H54 (cell line): Measurements from ENCODE around the gene C10orf90.

Experiments used
- DNase-seq: peaks from one replicate; pipeline ENCODE4 v3.0.0; 2011; ENCODE audit warnings: low spot score, mixed read lengths; ENCODE audit not compliant: insufficient read length
- FAIRE-seq: peaks from 3 replicates; lab custom pipeline; 2011; peaks lifted over from hg19 to GRCh38; lab: Jason Lieb, UNC
- POLR2A ChIP-seq: IDR thresholded peaks from 2 replicates; pipeline ENCODE4 v1.6.1; 2011; ENCODE audit warnings: low read depth, mild to moderate bottlenecking, low read length

The C10orf90 gene

DNA sequence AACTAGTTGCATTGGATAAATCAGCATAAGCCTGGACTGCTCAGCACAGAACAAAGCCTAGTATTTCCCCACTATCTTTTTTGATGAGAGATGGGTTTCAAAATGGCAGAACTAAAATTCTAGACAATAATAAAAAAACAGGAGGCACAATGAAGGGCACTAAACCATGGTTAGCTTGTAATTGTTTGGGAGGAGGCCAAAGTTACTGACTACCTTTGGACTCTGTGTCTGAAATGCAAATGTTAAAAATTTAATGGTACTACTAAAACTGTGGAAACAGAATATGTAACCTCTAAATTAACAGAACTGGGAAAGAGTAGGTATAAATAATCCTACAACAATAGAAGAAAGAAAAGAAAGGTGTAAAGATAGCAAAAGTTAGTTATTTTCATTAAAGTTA, 295.2 kb downstream of the C10orf90 start:
- no peak for TF ChIP-seq POLR2A
- FAIRE-seq = no peak
- DNase-seq = no peak
